T-helper 2 cell (primary cell): ENCODE results near the gene TNFRSF14.
"Not testable (repeated sequence)": the region's sequence is repeated elsewhere in the genome, so short reads cannot be mapped to it uniquely, and the experiment has no call there.

Experiments
- DNase-seq, 5 experiments: peaks; one replicate each; pipeline versions ENCODE4 v3.0.0 to v3.0.0-alpha.2; 2012 to 2022

Gene TNFRSF14

GRCh38 chr1:2554621-2555387, 1.4 kb upstream of the TNFRSF14 start:
- peak in 2 of 5 experiments; percentile 30 to 71 for DNase-seq

DNA sequence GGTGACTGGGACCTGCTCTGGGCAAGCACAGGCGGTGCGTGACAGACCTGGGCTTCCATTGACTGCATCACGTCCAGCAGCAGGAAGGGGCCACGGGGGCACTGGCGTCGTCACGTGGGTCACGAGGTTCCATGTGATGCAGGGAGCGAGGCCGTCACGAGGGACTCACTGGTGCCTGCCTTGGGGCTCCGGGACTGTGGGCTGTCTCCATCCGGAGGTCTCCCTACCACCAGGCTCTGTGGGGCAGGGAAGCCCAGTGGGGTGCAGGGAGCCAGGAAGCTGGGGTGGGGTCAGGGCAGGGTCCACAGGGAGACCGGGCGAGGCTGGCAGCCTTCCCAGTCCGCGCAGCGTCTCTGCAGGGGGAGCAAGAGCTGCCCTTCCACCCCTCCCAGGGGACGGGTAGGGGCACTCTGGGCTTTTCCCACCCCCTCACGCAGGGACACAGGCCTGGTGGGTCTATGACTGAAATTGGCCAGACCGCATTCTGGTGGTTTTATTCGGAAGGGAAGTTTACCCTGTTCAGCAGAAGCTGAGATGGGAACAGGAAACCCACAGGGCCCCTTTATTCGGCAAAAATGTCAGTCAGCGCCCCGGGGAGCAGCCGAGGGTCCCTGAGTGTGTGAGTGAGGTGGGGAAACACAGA, 416 bp upstream of the TNFRSF14 start:
- DNase-seq, result peak; percentile 49 to 93 (median 65)

GRCh38 chr1:2556678-2557481, 709 bp downstream of the TNFRSF14 start:
- peak in 2 of 5 experiments; percentile 31 to 78 for DNase-seq

- DNase-seq, result no peak
Observed at GRCh38 chr1:2557482-2558400, 1.6 kb downstream of the TNFRSF14 start.

DNA sequence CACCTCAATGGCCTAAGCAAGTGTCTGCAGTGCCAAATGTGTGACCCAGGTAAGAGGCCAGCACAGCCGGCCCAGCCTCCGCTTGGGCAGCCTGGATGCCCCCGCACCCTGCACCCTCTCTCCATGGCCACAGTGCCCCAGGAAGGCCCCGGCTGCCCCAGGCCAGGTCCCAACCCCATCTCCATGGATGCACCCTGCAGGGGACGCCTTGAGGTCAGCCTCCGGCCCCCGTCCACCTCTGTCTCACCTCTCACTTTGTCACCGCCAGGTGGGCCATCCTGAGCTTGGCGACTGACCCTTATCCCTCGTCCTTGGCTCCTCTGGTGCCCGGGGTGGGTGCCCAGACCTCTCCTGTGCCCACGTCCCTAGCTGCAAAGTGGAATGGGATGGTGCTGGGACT, 2.2 kb downstream of the TNFRSF14 start:
- DNase-seq, result no peak

- DNase-seq, result no peak
Observed at GRCh38 chr1:2558861-2559260, 2.7 kb downstream of the TNFRSF14 start.

GRCh38 chr1:2559509-2560298, 3.5 kb downstream of the TNFRSF14 start:
- DNase-seq, result no peak

DNA sequence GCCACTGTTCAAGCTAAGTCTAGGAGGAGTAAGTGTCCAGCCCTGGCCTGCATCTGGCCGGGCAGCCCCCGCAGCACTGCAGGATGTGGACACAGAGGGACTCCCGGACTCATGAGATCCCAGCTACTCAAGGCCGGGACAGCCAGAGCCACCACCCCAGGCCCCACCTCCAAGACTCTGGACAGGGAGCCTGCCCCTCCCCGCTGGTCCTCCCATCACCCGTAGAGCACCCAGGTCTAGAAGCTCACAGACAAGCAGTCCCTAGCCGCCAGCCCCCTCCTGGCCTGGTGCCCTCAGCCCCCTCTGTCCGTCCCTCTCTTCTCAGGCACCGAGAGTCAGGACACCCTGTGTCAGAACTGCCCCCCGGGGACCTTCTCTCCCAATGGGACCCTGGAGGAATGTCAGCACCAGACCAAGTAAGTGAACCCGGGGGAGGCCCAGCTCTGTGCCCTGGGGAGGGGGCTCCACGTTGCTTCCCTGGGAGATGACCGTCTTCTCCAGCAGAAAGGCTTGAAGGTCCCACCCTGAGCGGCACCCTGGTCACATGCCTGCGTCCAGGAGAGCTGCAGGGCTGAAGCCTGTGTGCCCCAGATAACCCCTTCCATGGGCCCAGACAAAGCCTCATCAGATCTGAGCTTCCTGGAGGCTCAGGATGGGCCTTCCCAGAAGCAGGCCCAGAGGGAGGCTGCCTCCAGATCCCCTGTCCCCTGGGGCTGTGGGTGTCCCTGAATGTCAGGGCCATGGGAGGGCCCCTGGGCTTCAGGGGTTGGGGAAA, 4.3 kb downstream of the TNFRSF14 start:
- DNase-seq, result no peak

GRCh38 chr1:2561446-2561845, 5.3 kb downstream of the TNFRSF14 start:
- no peak for DNase-seq

- no peak for DNase-seq
Observed at GRCh38 chr1:2561898-2562895, 6.0 kb downstream of the TNFRSF14 start.

DNA sequence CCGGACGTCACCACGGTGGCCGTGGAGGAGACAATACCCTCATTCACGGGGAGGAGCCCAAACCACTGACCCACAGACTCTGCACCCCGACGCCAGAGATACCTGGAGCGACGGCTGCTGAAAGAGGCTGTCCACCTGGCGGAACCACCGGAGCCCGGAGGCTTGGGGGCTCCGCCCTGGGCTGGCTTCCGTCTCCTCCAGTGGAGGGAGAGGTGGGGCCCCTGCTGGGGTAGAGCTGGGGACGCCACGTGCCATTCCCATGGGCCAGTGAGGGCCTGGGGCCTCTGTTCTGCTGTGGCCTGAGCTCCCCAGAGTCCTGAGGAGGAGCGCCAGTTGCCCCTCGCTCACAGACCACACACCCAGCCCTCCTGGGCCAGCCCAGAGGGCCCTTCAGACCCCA, 7.0 kb downstream of the TNFRSF14 start:
- DNase-seq, result no peak

GRCh38 chr1:2564006-2564814, 8.0 kb downstream of the TNFRSF14 start:
- no peak for DNase-seq

GRCh38 chr1:2564815-2565374, 8.7 kb downstream of the TNFRSF14 start:
- no peak for DNase-seq

GRCh38 chr1:2566101-2567045, 10.2 kb downstream of the TNFRSF14 start:
- DNase-seq, result no peak

DNA sequence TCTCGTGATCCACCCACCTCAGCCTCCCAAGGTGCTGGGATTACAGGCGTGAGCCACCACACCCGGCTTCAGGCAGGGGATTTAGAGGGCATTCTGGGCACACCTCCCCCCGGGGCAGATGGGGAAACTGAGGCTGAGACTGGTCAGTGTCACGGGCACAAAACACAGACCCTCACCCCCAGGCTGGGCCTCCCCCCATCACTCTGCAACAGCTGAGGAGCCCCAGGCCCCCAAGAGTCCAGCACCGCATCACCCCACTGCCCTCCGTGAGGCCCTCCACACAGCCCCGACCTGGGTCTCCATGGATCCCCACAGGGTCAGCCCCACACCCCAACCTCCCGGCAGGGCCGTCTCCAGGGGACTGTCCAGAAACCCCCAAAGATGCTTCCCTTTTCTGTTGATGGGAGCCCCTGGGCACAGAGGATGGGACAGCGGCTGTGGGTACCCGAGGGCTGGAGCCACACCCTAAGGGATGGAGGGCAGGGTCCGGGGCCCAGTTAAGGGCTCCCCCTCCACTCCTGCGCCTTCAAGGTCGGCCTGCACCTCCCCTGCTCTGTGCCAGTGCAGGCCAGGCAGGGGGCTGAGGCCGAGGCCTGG, 11.0 kb downstream of the TNFRSF14 start:
- DNase-seq, result no peak

GRCh38 chr1:2568187-2568816, 12.1 kb downstream of the TNFRSF14 start:
- not testable (repeated sequence) for DNase-seq
